Measurements from ENCODE around the gene SLC9A9. TPM values are rescaled to one million over a fixed set of nuclear protein-coding genes. Genes with fewer than 3 reads are reported as not detected.

SLC9A9 gene
- total RNA-seq, 1 donor from 2014 or later = 4.9 TPM

DNA sequence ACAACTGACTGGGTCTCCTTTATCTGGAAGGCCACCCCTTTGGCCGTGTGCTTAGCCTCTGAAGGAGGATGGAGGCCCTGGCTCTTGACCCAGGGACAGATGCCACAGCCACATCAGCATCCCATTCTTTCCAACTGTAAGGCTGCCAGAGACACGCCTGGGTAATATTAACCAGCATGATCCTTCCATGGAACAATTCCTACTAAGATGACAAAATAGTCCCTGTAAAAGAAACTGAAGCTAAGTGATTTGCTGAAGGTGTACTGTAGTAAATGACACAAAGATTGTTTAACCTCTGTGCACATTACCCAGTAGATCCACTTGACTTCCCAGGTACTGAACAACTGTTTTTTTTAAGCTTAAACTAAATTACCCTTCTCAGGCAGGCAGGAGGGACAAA, 352.7 kb downstream of the SLC9A9 start:
- DNase-seq = no peak
- no peaks in the 10 kb centered on the region for H3K9me3 ChIP-seq (replicated peaks)
- H3K27me3 ChIP-seq (ENCODE audit: low read depth) = no peaks in the 10 kb centered on the region
- intact Hi-C loops (cut with micrococcal nuclease) = no loop called here
- no peak overlapping the region for H3K4me3 ChIP-seq
- no peak for TF ChIP-seq CTCF (IDR thresholded peaks at IDR 0.05; ENCODE audit: borderline replicate concordance)
- H3K36me3 ChIP-seq = no peaks in the 10 kb centered on the region
- no peaks in the 10 kb centered on the region for H3K4me1 ChIP-seq
- H3K27ac ChIP-seq (replicated peaks) = no peak overlapping the region

DNA sequence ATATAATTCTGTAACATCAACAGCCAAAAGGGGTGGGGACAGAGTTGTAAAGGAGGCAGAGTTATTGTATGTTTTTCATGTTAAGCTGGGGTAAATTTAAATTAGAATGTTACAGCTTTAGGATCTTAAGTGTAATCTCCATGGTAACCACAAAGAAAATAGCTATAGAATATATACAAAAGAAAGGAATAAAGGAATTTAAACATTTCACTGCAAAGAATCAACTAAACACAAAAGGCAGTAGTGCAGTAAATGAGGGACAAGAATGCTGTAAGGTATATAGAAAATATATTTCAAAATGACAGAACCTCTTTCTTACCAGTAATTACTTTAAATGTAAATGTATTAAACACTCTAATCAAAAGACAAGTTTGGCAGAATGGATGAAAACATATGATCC, 361.7 kb downstream of the SLC9A9 start:
- no peak for TF ChIP-seq CTCF (IDR thresholded peaks at IDR 0.05; ENCODE audit: borderline replicate concordance)

DNA sequence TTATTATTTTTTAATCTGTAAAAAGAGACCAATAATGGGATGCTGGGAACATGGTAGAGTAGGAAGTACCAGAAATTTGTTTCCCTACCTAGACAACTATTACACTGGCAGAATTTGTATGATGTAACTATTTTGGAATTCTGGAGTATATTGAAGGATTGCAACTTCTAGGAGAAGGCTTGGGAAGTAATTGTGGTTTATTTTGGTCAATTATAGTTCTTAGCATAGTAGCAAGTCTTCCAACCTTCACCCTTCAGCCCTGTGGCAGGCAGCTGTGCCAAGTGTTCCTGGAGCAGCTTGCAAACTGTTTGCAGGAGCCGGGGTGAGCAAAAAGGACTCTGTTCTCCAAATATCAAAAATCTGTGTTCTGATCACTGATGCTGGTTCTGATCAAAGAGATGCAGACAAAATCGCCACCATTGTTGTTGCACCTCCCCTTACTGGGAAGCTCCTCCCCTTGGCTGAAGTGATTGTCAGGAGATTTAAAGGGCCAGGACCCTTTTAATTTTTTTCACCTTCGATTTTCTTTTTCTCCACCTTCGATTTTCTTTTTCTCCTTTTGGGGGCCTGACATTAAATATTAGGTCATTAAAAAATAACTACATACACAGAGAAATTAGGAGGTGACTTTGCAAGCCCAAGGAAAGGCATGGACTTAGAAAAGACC, 363.3 kb downstream of the SLC9A9 start:
- no peaks in the 10 kb centered on the region for H3K36me3 ChIP-seq
- no peaks in the 10 kb centered on the region for H3K27me3 ChIP-seq (ENCODE audit: low read depth)
- H3K4me1 ChIP-seq = no peaks in the 10 kb centered on the region
- H3K9me3 ChIP-seq (replicated peaks) = no peaks in the 10 kb centered on the region
- DNase-seq = no peak
- intact Hi-C loops (cut with micrococcal nuclease) = no loop called here
- no peak overlapping the region for H3K27ac ChIP-seq (replicated peaks)
- TF ChIP-seq CTCF (IDR thresholded peaks at IDR 0.05; ENCODE audit: borderline replicate concordance) = no peak
- H3K4me3 ChIP-seq = no peak overlapping the region

More for the DNA sequence above, 361.7 kb downstream of the SLC9A9 start:
- no peak for DNase-seq
- no peak overlapping the region for H3K4me3 ChIP-seq
- H3K36me3 ChIP-seq = no peaks in the 10 kb centered on the region
- no peak overlapping the region for H3K27ac ChIP-seq (replicated peaks)
- no peaks in the 10 kb centered on the region for H3K27me3 ChIP-seq (ENCODE audit: low read depth)
- intact Hi-C loops (cut with micrococcal nuclease) = no loop called here
- no peaks in the 10 kb centered on the region for H3K9me3 ChIP-seq (replicated peaks)
- no peaks in the 10 kb centered on the region for H3K4me1 ChIP-seq

DNA sequence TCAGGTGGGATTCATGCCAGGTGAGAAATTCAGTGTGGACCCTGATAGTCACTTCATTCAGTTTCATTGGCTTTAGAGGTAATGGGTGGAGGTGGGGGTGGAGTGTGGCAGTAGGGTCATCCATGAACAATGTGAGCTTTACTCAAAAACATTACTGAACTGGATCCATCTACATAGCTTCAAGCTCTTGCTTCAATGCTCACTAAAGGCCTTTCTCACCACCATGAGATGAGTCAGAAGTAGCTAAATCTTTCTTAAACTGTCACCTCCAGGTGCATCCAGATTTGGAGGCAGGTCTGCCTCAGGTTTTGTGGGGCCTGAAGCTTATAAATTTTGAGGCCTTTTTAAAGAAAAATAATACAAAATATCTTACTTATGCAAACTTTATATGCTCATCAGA, 365.1 kb downstream of the SLC9A9 start:
- no peaks in the 10 kb centered on the region for H3K36me3 ChIP-seq
- no peaks in the 10 kb centered on the region for H3K9me3 ChIP-seq (replicated peaks)
- DNase-seq = no peak
- H3K4me1 ChIP-seq = no peaks in the 10 kb centered on the region
- no peaks in the 10 kb centered on the region for H3K27me3 ChIP-seq (ENCODE audit: low read depth)
- no peak for TF ChIP-seq CTCF (IDR thresholded peaks at IDR 0.05; ENCODE audit: borderline replicate concordance)
- no peak overlapping the region for H3K27ac ChIP-seq (replicated peaks)
- no peak overlapping the region for H3K4me3 ChIP-seq
- intact Hi-C loops (cut with micrococcal nuclease) = no loop called here

GRCh38 chr3:143482106-143483088, 365.9 kb downstream of the SLC9A9 start:
- intact Hi-C loops (cut with micrococcal nuclease) = no loop called here
- H3K9me3 ChIP-seq (replicated peaks) = no peaks in the 10 kb centered on the region
- no peak overlapping the region for H3K4me3 ChIP-seq
- no peak overlapping the region for H3K27ac ChIP-seq (replicated peaks)
- H3K36me3 ChIP-seq = no peaks in the 10 kb centered on the region
- H3K27me3 ChIP-seq (ENCODE audit: low read depth) = no peaks in the 10 kb centered on the region
- DNase-seq = no peak
- no peaks in the 10 kb centered on the region for H3K4me1 ChIP-seq
- TF ChIP-seq CTCF (IDR thresholded peaks at IDR 0.05; ENCODE audit: borderline replicate concordance) = no peak

Measured in left ventricle myocardium inferior (tissue), 1 donor.